Lower leg skin (tissue), 3 donors: Measurements from ENCODE around the gene NPY1R.

Experiments
- CTCF ChIP-seq, 3 donors: fragments of 450-650 bp; IDR thresholded peaks; one replicate each; pipeline ENCODE4 v1.5.1; 2016; ENCODE audit warnings: antibody characterized with exemption in 3 of 3, mild to moderate bottlenecking in 3 of 3, moderate library complexity in 2 of 3
- POLR2A ChIP-seq, 2 donors: fragments of 450-650 bp; IDR thresholded peaks; one replicate each; pipeline ENCODE4 v1.6.1; 2016 to 2017; ENCODE audit warnings: antibody characterized with exemption in 2 of 2, mild to moderate bottlenecking in 1 of 2, moderate library complexity in 1 of 2

DNA sequence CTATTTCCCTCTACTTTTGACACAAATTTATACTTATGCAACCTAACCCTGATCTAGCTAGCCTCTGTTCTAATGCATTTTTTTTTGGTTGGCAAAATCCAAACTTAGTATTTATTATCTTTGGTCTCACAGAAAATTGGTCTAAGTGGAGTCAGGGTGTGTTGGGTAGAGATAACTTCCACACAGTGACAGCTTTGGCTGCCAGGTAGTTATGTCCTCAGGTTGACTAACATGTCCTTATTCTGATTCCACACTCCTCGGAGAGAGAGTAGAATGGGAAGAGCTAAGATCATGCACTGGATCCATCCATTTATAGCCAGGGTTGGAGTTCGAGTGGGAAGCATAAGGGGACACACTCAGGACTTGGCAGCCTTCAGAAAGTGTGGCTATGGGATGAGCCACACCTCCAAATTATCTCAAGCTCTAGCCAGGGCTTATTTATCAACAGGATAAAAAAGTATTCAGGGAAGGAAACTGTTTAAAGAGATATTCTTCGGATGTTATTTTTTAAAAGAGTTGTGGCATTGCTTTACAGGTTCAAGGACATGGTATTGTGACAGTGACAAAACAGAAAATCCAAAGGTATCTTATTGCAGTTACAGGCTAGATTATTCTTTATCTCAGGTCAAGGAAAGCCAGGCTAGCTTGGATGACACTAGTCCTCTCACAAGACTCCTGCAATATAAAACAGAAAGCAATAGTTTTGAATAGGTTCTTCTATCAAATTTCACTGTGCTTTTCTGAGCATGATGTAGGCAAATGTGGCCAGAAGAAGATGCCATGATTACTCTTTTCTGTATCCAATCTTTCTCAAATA lies 51.5 kb downstream of the NPY1R start:
- no peak for TF ChIP-seq CTCF (IDR thresholded peaks at IDR 0.05)
- TF ChIP-seq POLR2A (IDR thresholded peaks at IDR 0.05): no peak
